Activated naive CD8-positive, alpha-beta T cell (primary cell): ENCODE measurements around the gene MYEOV.

Experiments used
- H3K27ac Mint-ChIP-seq: one replicate; pipeline ENCODE4 v1.8.0; 2021; ENCODE audit warnings: mixed read lengths
- H3K27me3 Mint-ChIP-seq: one replicate; pipeline ENCODE4 v1.8.0; 2021; ENCODE audit warnings: mixed read lengths
- H3K36me3 Mint-ChIP-seq: one replicate; pipeline ENCODE4 v1.8.0; 2021; ENCODE audit warnings: mixed read lengths
- H3K4me1 Mint-ChIP-seq: one replicate; pipeline ENCODE4 v1.8.0; 2021; ENCODE audit warnings: low read depth, mixed read lengths
- H3K4me3 Mint-ChIP-seq: one replicate; pipeline ENCODE4 v1.8.0; 2021; ENCODE audit warnings: mild to moderate bottlenecking, mixed read lengths
- H3K9me3 Mint-ChIP-seq: one replicate; pipeline ENCODE4 v1.8.0; 2021; ENCODE audit warnings: low read depth, mixed read lengths

MYEOV gene

GRCh38 chr11:69293819-69294505, at the start of gene MYEOV:
Gene MYEOV (plus strand): TSS chr11:69294155. CDS start chr11:69295355, 1,200 bp downstream.
- no peaks in the 10 kb centered on the region for H3K9me3 Mint-ChIP-seq
- H3K27me3 Mint-ChIP-seq = no peaks in the 10 kb centered on the region
- peaks cover 43% of the 10 kb centered on the region for H3K4me1 Mint-ChIP-seq
- H3K4me3 Mint-ChIP-seq = no peak within 1 kb of the TSS
- H3K27ac Mint-ChIP-seq = no peak within 1 kb of the TSS
- H3K36me3 Mint-ChIP-seq = no peaks in the 10 kb centered on the region

- H3K27me3 Mint-ChIP-seq = peaks cover 2% of the 10 kb centered on the region
- H3K4me1 Mint-ChIP-seq = peaks cover 21% of the 10 kb centered on the region
- no peaks in the 10 kb centered on the region for H3K9me3 Mint-ChIP-seq
- no peak overlapping the region for H3K4me3 Mint-ChIP-seq
- H3K36me3 Mint-ChIP-seq = peaks cover 2% of the 10 kb centered on the region
- no peak overlapping the region for H3K27ac Mint-ChIP-seq
Observed at GRCh38 chr11:69244266-69244665, 49.7 kb upstream of the MYEOV start.

- Mint-ChIP-seq H3K9me3 (no peaks in the 10 kb centered on the region), H3K27me3 (peaks cover 2% of the 10 kb centered on the region), H3K27ac (no peak overlapping the region), H3K4me3 (no peak overlapping the region), H3K4me1 (peaks cover 21% of the 10 kb centered on the region), H3K36me3 (peaks cover 2% of the 10 kb centered on the region)
Observed at GRCh38 chr11:69245041-69245440, 48.9 kb upstream of the MYEOV start.

DNA sequence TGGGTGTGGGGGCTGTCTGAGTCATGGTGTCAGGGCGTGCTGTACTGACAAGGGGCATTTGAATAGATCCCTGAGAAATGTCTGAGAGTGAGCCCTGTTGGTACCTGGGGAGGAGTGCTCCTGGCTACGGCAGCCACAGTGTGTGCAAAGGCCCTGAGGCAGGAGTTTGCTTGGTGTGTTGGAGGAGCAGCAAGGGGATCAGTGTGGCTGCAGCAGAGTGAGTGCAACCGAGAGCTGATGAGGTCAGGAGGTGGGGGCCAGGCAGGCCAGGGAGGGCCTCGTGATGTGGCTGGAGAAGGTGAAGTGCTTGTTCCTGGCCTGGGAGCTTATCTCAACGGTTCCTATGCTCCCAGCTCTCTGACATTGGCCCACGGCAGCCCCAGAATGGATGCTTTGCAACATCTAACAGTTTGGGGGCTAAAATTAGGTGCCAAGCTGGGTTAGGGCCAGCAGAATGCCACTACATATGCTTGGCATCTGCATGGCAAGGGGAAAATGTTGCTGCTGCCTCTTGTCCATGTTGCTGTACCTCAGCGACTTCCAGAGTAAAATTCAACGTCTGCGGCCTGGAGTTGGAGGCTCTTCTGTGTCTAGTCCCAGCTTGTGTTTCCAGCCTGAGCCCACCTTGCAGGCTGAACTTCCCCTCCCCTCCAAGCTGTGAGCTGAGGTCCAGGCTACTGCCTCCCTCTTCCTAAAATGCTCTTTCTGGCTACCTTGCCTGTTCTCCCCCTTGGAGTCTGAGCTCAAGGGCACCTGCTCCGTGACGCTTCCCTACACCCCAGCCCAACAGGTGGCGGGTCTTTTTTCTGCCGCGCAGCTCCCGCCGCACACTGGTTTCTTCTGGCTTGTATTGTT, 48.2 kb upstream of the MYEOV start:
- Mint-ChIP-seq H3K9me3 (no peaks in the 10 kb centered on the region), H3K4me1 (peaks cover 19% of the 10 kb centered on the region), H3K4me3 (no peak overlapping the region), H3K27me3 (peaks cover 2% of the 10 kb centered on the region), H3K27ac (no peak overlapping the region), H3K36me3 (peaks cover 2% of the 10 kb centered on the region)

DNA sequence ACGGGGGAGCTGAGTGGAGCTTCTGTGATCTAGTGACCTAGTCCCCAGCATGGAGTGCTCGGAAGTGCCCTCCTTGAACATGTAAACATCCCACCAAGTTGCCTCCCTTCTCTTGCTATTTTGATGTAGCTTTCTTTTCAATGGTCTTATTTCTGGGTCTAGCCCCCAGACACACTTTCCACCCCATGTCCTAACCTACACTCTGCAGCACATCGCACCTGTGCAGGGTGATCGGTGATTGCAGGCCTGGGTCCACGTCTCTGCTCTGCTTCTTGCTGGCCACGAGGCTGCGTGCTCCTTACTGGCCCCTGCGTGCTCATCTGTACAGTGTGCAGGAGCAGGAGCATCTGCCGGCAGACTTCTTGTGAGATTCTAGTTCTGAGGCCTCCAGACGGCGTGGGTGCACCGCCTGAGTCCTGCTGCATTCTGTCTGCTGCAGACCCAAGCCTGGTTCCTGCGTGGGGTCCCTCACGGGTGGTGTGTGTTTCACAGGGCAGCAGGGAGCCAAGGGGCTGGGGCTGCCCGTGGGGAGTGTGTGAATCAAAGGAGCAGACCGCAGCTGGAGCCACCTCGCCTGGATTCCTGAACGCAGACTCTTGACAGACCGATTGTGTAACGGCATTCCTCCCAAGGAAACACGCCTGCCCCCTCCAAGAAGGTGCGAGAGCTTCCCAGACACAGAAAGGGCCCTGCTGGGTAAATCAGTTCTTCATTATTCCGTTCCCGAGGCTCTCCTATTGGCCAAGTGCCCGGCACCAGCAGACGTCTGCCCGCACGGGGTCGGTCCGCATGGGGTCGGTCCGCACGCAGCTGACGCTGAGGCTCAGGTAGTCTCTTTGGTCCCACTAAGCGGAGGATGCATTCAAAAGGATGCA, 44.4 kb upstream of the MYEOV start:
- peaks cover 2% of the 10 kb centered on the region for H3K27me3 Mint-ChIP-seq
- H3K36me3 Mint-ChIP-seq = no peaks in the 10 kb centered on the region
- no peaks in the 10 kb centered on the region for H3K9me3 Mint-ChIP-seq
- no peaks in the 10 kb centered on the region for H3K4me1 Mint-ChIP-seq
- H3K27ac Mint-ChIP-seq = no peak overlapping the region
- no peak overlapping the region for H3K4me3 Mint-ChIP-seq

DNA sequence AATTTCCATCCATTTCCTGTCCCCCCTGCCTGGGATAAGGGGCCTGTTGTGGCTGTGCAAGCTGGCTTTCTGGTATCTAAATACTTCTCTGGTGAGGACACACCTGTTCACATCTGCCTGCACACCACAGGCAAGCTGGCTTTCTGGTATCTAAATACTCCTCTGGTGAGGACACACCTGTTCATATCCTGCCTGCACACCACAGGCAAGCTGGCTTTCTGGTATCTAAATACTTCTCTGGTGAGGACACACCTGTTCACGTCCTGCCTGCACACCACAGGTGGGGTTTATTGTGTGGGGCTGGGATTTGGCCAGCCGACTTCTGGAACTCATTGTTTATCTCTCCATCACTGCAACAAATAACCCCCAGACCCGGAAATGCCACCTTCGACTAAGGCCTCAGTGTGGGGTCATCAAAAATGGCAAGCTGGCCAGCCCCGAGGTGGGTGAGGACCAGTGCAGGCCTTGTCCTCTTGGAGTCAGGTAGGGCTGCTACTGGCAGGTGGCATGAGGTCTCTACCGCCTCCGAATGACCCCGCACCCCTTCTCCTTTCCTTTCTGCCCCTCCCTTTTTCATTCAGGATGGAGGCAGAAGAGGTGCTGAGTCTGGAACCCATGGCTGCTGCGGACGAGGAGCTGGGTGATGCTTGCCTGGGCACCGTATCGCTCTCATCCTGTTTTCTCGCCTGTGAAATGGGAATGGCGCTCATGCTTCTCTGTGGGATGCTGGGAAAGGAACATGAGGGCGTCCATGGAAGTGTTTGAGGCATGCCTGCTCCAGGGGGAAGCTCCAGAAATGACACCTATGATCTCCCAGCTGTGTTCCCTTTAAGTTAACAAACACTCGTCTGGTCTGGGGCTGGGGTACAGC, 43.5 kb upstream of the MYEOV start:
- Mint-ChIP-seq H3K9me3 (no peaks in the 10 kb centered on the region), H3K27ac (no peak overlapping the region), H3K27me3 (peaks cover 2% of the 10 kb centered on the region)

GRCh38 chr11:69251057-69251393, 42.9 kb upstream of the MYEOV start:
- no peaks in the 10 kb centered on the region for H3K36me3 Mint-ChIP-seq
- peaks cover 2% of the 10 kb centered on the region for H3K27me3 Mint-ChIP-seq
- no peak overlapping the region for H3K27ac Mint-ChIP-seq
- H3K4me1 Mint-ChIP-seq = no peaks in the 10 kb centered on the region
- no peak overlapping the region for H3K4me3 Mint-ChIP-seq
- H3K9me3 Mint-ChIP-seq = no peaks in the 10 kb centered on the region

More for the DNA sequence above, 43.5 kb upstream of the MYEOV start:
- H3K4me3 Mint-ChIP-seq = no peak overlapping the region
- H3K4me1 Mint-ChIP-seq = no peaks in the 10 kb centered on the region
- no peaks in the 10 kb centered on the region for H3K36me3 Mint-ChIP-seq

- H3K36me3 Mint-ChIP-seq = no peaks in the 10 kb centered on the region
- no peaks in the 10 kb centered on the region for H3K9me3 Mint-ChIP-seq
- no peak overlapping the region for H3K27ac Mint-ChIP-seq
- no peaks in the 10 kb centered on the region for H3K4me1 Mint-ChIP-seq
- peaks cover 2% of the 10 kb centered on the region for H3K27me3 Mint-ChIP-seq
- no peak overlapping the region for H3K4me3 Mint-ChIP-seq
Observed at GRCh38 chr11:69251639-69252489, 42.1 kb upstream of the MYEOV start.

GRCh38 chr11:69252490-69252837, 41.5 kb upstream of the MYEOV start:
- Mint-ChIP-seq H3K27ac (no peak overlapping the region), H3K36me3 (no peaks in the 10 kb centered on the region), H3K4me3 (no peak overlapping the region), H3K9me3 (no peaks in the 10 kb centered on the region), H3K4me1 (no peaks in the 10 kb centered on the region), H3K27me3 (peaks cover 2% of the 10 kb centered on the region)

GRCh38 chr11:69253028-69253427, 40.9 kb upstream of the MYEOV start:
- no peaks in the 10 kb centered on the region for H3K36me3 Mint-ChIP-seq
- no peaks in the 10 kb centered on the region for H3K4me1 Mint-ChIP-seq
- no peak overlapping the region for H3K27ac Mint-ChIP-seq
- H3K4me3 Mint-ChIP-seq = no peak overlapping the region
- no peaks in the 10 kb centered on the region for H3K9me3 Mint-ChIP-seq
- H3K27me3 Mint-ChIP-seq = peaks cover under 1% of the 10 kb centered on the region

DNA sequence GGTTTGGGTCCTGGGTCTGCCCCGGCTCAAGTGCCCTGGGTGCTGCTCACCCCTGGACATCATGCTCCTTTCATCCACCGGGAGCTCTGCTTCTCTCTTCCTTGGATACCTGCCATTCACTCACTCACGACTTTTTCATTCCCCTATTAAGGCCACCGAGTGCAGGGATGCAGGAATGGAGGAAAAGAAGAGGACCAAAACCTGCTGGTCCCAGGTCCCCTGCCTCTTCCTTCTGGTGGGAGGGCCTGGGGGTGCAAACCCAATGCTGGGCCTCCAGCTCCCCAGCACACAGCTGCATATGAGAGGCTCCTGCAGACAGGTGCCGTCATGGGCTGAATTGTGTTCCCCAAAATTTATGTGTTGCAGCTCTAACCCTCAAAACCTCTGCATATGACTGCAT, 36.8 kb upstream of the MYEOV start:
- H3K4me3 Mint-ChIP-seq = no peak overlapping the region
- H3K27me3 Mint-ChIP-seq = no peaks in the 10 kb centered on the region
- no peaks in the 10 kb centered on the region for H3K36me3 Mint-ChIP-seq
- no peaks in the 10 kb centered on the region for H3K4me1 Mint-ChIP-seq
- H3K27ac Mint-ChIP-seq = no peak overlapping the region
- H3K9me3 Mint-ChIP-seq = peaks cover 5% of the 10 kb centered on the region

DNA sequence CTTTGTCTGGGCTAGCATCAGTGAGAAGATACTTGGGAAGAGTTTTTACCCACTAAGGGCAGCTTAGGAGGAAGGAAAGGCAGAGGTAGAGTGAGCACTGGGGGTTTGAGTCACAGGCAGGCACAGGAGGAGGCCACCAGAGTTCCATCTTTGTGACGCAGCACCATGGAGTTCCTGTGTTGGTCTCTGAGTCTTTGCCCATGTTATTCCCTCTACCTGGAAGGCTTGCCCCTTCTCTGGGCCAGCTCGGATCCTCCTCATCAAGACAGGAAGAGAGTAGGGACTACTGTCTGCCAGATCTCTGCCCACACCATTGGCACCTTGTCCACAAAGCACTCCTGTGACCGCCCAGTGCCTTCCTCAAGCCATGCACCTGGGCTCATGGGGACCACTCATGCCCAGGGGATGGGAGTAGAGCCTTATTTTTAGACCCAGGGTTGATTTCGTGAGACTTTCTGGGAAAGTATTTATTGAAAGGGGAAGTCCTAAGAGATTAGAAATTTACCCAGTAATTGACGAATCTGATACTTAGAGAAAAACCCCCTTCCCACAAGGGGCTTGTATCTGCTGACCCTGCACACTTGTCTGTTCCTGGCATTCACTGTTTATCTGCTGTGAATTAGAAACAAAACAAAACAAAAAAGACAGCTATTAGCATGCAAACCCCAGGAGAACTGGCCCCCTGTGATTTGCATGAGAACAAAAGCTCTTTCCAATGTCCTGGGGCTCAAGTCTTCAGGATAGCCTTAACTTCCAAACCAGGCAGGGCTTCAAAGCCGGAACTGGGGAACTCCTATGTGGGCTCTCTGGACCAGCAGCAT, 35.9 kb upstream of the MYEOV start:
- Mint-ChIP-seq H3K4me1 (no peaks in the 10 kb centered on the region), H3K27me3 (no peaks in the 10 kb centered on the region), H3K9me3 (peaks cover 8% of the 10 kb centered on the region), H3K4me3 (no peak overlapping the region), H3K36me3 (no peaks in the 10 kb centered on the region), H3K27ac (no peak overlapping the region)

- H3K4me3 Mint-ChIP-seq = no peak overlapping the region
- H3K9me3 Mint-ChIP-seq = peaks cover 9% of the 10 kb centered on the region
- H3K27me3 Mint-ChIP-seq = no peaks in the 10 kb centered on the region
- no peaks in the 10 kb centered on the region for H3K36me3 Mint-ChIP-seq
- H3K27ac Mint-ChIP-seq = no peak overlapping the region
- no peaks in the 10 kb centered on the region for H3K4me1 Mint-ChIP-seq
Observed at GRCh38 chr11:69259096-69259495, 34.9 kb upstream of the MYEOV start.
